CD4-positive, alpha-beta memory T cell (primary cell): ENCODE data around the gene GNG7. TPM values are rescaled to one million over a fixed set of nuclear protein-coding genes. Genes with fewer than 3 reads are reported as not detected.
A peak's percentile ranks its signal among the peaks of the same experiment; 100 is the strongest.

Experiments used
- CTCF ChIA-PET: fragments of 350-600 bp; sonication (Branson Sonifier 250); formaldehyde crosslinking; loops from one replicate; lab custom pipeline; 2021; ENCODE audit warnings: inconsistent platforms; ENCODE audit not compliant: partially characterized antibody; lab: Charles Lee
- POLR2A ChIA-PET: fragments of 350-600 bp; sonication (Branson Sonifier 250); formaldehyde crosslinking; loops from one replicate; lab custom pipeline; 2021; ENCODE audit not compliant: partially characterized antibody; lab: Charles Lee
- DNase-seq, 5 donors: peaks; one replicate each; pipeline versions ENCODE4 v3.0.0 to v3.0.0-alpha.2; 2020 to 2022; ENCODE audit warnings: mixed read lengths in 1 of 5
- H3K27ac ChIP-seq: one replicate; pipeline ENCODE4 v1.7.0; 2013; ENCODE audit warnings: low read depth, low read length
- H3K27me3 ChIP-seq: 2 replicates; pipeline ENCODE4 v1.7.0; 2013; ENCODE audit warnings: mild to moderate bottlenecking, low read length, moderate library complexity; ENCODE audit not compliant: insufficient read depth
- H3K36me3 ChIP-seq: 2 replicates; pipeline ENCODE4 v1.7.0; 2013; ENCODE audit warnings: mild to moderate bottlenecking, low read length, moderate library complexity; ENCODE audit not compliant: insufficient read depth
- H3K4me1 ChIP-seq: 2 replicates; pipeline ENCODE4 v1.7.0; 2013; ENCODE audit warnings: mild to moderate bottlenecking, low read length, moderate library complexity; ENCODE audit not compliant: insufficient read depth
- H3K4me3 ChIP-seq, 2 donors: one replicate each; pipeline ENCODE4 v1.7.0; 2013; ENCODE audit warnings: low read length in 2 of 2, mild to moderate bottlenecking in 1 of 2
- H3K9me3 ChIP-seq, 2 donors: one replicate each; pipeline ENCODE4 v1.7.0; 2013; ENCODE audit warnings: low read length in 2 of 2, control low read depth in 1 of 2; ENCODE audit not compliant: control insufficient read depth in 1 of 2
- H3K27ac Mint-ChIP-seq, 7 donors: one replicate each; pipeline ENCODE4 v1.8.0; 2020 to 2021; ENCODE audit warnings: mixed read lengths in 7 of 7, mild to moderate bottlenecking in 6 of 7, inconsistent platforms in 3 of 7, moderate library complexity in 3 of 7
- H3K27me3 Mint-ChIP-seq, 2 donors: one replicate each; pipeline ENCODE4 v1.8.0; 2020 to 2021; ENCODE audit warnings: mixed read lengths in 2 of 2
- H3K36me3 Mint-ChIP-seq, 2 donors: one replicate each; pipeline ENCODE4 v1.8.0; 2020 to 2021; ENCODE audit warnings: mixed read lengths in 2 of 2, inconsistent platforms in 1 of 2, mild to moderate bottlenecking in 1 of 2
- H3K4me1 Mint-ChIP-seq, 4 donors: one replicate each; pipeline ENCODE4 v1.8.0; 2020 to 2021; ENCODE audit warnings: mixed read lengths in 4 of 4, mild to moderate bottlenecking in 1 of 4
- H3K4me3 Mint-ChIP-seq, 8 donors: one replicate each; pipeline ENCODE4 v1.8.0; 2020 to 2021; ENCODE audit warnings: mixed read lengths in 8 of 8, mild to moderate bottlenecking in 7 of 8, moderate library complexity in 6 of 8, inconsistent platforms in 3 of 8
- H3K9me3 Mint-ChIP-seq, 8 donors: one replicate each; pipeline ENCODE4 v1.8.0; 2020 to 2021; ENCODE audit warnings: mixed read lengths in 8 of 8, mild to moderate bottlenecking in 5 of 8, inconsistent platforms in 3 of 8, moderate library complexity in 1 of 8
- intact Hi-C: fragments of 100-400 bp; cut with micrococcal nuclease; formaldehyde crosslinking; loops from one replicate; pipeline ENCODE4 v1.15.1; 2023
- polyA plus RNA-seq, 2 donors: library from polyadenylated mRNA; unstranded; fragments of 300-500 nt; fragmentation: Illumina TruSeq; gene quantifications; one replicate each; pipeline ENCODE4 v1.2.3, GENCODE V29; 2021
- total RNA-seq, 2 experiments: library from RNA; stranded (reverse); gene quantifications; one replicate each; pipeline ENCODE4 v1.2.3, GENCODE V29; 2021

GNG7 gene
- total and polyA plus RNA-seq, 4 experiments from 2014 or later = 1.9 to 4.2 (median 3.2) TPM

DNA sequence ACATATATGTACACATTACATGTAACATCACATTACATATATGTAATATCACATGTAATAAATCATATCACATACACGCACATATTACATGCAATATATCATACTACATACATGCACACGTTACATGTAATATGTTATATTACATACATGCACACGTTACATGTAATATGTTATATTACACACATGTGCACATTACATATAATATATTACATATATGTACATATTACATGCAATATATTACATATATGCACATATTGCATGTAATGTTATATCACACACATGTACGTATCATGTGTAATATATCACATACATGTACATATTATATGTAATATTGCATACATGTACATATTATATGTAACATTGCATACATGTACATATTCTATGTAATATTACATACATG lies 149.0 kb downstream of the GNG7 start:
- no peak overlapping the region for H3K27ac ChIP-seq
- ChIA-PET CTCF (interaction anchor here (0.6 to 4.1 kb wide), 6 partner anchors 8 to 82 kb away, joined by 4 to 19 read pairs (median 5); partner anchors contain the start of gene GADD45B), POLR2A (interaction anchor here (0.7 to 5.8 kb wide), 12 partner anchors 9 to 77 kb away, joined by 3 to 109 read pairs (median 9); partner anchors contain the start of gene GADD45B)

DNA sequence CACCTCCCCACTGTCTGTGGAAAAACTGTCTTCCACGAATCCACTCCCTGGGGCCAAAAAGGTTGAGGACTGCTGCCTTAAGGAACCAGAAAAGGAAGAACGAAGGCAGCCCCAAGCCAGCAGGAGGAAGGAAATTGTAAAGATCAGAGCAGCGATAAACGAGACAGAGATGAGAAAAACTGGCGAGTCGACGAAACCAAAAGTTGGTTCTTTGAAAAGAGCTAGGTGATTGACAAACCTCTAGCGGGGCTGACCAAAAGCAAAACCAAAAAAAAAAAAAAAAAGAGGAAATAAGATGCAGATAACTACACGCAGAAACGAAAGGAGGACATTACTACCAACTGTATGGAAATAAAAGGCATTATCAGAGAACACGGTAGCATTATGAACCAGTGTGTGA lies 149.6 kb downstream of the GNG7 start:
- no peaks in the 10 kb centered on the region for H3K36me3 Mint-ChIP-seq
- H3K4me1 Mint-ChIP-seq = peaks cover 9 to 18% (median 14%) of the 10 kb centered on the region in 4 donors
- Histone ChIP-seq H3K4me1 (peaks cover 24% of the 10 kb centered on the region), H3K27ac (peak overlapping the region; percentile 12), H3K9me3 (no peaks in the 10 kb centered on the region), H3K27me3 (no peaks in the 10 kb centered on the region), H3K36me3 (no peaks in the 10 kb centered on the region), H3K4me3 (peak overlapping the region; percentile 36 to 46)
- peak overlapping the region; percentile 52 to 93 (median 82) for H3K4me3 Mint-ChIP-seq
- intact Hi-C loops = loop anchor here (2.0 kb wide), 3 partner anchors 50 to 74 kb away; no protein-coding TSS in a partner anchor
- ChIA-PET POLR2A (interaction anchor here (0.7 to 5.8 kb wide), 12 partner anchors 9 to 76 kb away, joined by 3 to 109 read pairs (median 9); partner anchors contain the start of gene GADD45B), CTCF (interaction anchor here (0.6 to 4.1 kb wide), 7 partner anchors 9 to 83 kb away, joined by 3 to 19 read pairs (median 4); partner anchors contain the start of gene GADD45B)
- peak; percentile 74 to 84 (median 80) for DNase-seq
- H3K27ac Mint-ChIP-seq = peak overlapping the region; percentile 67 to 96 (median 78)
- no peaks in the 10 kb centered on the region for H3K9me3 Mint-ChIP-seq
- H3K27me3 Mint-ChIP-seq = no peaks in the 10 kb centered on the region

More for the DNA sequence above, 149.0 kb downstream of the GNG7 start:
- Mint-ChIP-seq H3K27me3 (no peaks in the 10 kb centered on the region), H3K4me3 (no peak overlapping the region), H3K9me3 (no peaks in the 10 kb centered on the region), H3K4me1 (peaks cover 9 to 18% (median 14%) of the 10 kb centered on the region in 4 donors), H3K36me3 (no peaks in the 10 kb centered on the region), H3K27ac (no peak overlapping the region)
- H3K36me3 ChIP-seq = no peaks in the 10 kb centered on the region
- H3K27me3 ChIP-seq = no peaks in the 10 kb centered on the region
- DNase-seq = no peak
- intact Hi-C loops = loop anchor here (2.0 kb wide), 3 partner anchors 51 to 75 kb away; no protein-coding TSS in a partner anchor
- H3K9me3 ChIP-seq = no peaks in the 10 kb centered on the region
- peaks cover 24% of the 10 kb centered on the region for H3K4me1 ChIP-seq
- H3K4me3 ChIP-seq = no peak overlapping the region

DNA sequence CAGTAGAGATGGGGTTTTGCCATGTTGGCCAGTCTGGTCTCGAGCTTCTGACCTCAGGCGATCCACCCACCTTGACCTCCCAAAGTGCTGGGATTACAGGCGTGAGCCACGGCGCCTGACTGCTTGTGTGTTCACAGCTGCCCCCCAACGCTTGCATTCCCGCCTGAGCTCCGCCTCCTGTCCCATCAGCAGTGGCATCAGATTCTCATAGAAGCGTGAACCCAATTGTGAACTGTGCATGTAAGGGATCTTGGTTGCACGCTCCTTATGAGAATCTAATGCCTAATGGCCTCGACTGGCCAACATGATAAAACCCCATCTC lies 150.7 kb downstream of the GNG7 start:
- CTCF ChIA-PET = interaction anchor here (0.7 to 4.1 kb wide), 5 partner anchors 8 to 78 kb away, joined by 3 to 19 read pairs (median 6); partner anchors contain the start of gene GADD45B
- H3K27me3 Mint-ChIP-seq = no peaks in the 10 kb centered on the region
- Histone ChIP-seq H3K4me3 (no peak overlapping the region), H3K9me3 (no peaks in the 10 kb centered on the region), H3K4me1 (peaks cover 24% of the 10 kb centered on the region), H3K27ac (no peak overlapping the region), H3K27me3 (no peaks in the 10 kb centered on the region), H3K36me3 (no peaks in the 10 kb centered on the region)
- no peaks in the 10 kb centered on the region for H3K9me3 Mint-ChIP-seq
- H3K4me1 Mint-ChIP-seq = peaks cover 10 to 16% (median 13%) of the 10 kb centered on the region in 4 donors
- H3K4me3 Mint-ChIP-seq = peak overlapping the region in 3 of 8 donors; percentile 31 to 73 (median 66)
- intact Hi-C loops = loop anchor here (2.0 kb wide), 3 partner anchors 49 to 73 kb away; no protein-coding TSS in a partner anchor
- POLR2A ChIA-PET = interaction anchor here (1.2 to 5.8 kb wide), 10 partner anchors 8 to 75 kb away, joined by 3 to 109 read pairs (median 10); partner anchors contain the start of gene GADD45B
- H3K27ac Mint-ChIP-seq = peak overlapping the region in 3 of 7 donors; percentile 62 to 78 (median 70)
- no peaks in the 10 kb centered on the region for H3K36me3 Mint-ChIP-seq
- DNase-seq = no peak

DNA sequence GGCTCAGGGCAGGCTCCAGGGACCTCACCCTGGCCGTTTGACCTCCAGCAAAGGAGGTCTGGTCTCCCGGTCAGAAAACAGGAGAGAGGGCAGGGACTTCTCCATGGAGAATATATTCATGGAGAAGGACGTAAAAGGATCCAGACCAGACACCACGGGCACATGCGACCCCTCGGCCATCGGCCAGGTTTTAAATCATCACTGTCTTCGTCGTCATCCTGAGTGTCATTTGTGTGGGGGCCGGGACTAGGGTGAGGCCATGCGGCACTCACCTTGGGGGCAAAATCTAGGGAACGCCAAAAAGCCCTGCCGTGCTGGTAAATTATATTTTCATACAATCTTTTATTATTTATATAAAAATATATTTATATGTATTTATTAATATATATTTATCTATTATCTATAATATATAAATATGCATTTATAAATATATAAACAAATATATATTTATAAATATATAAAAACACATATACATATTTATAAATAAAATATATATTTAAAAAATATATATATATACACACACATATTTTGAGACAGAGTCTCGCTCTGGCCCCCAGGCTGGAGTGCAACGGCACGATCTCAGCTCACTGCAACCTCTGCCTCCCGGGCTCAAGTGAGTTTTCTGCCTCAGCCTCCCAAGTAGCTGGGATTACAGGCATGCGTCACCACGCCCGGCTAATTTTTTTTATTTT lies 151.2 kb downstream of the GNG7 start:
- CTCF ChIA-PET = interaction anchor here (0.7 to 4.1 kb wide), 4 partner anchors 8 to 75 kb away, joined by 3 to 19 read pairs (median 8); partner anchors contain the start of gene GADD45B
- DNase-seq = no peak
- H3K27me3 ChIP-seq = no peaks in the 10 kb centered on the region

DNA sequence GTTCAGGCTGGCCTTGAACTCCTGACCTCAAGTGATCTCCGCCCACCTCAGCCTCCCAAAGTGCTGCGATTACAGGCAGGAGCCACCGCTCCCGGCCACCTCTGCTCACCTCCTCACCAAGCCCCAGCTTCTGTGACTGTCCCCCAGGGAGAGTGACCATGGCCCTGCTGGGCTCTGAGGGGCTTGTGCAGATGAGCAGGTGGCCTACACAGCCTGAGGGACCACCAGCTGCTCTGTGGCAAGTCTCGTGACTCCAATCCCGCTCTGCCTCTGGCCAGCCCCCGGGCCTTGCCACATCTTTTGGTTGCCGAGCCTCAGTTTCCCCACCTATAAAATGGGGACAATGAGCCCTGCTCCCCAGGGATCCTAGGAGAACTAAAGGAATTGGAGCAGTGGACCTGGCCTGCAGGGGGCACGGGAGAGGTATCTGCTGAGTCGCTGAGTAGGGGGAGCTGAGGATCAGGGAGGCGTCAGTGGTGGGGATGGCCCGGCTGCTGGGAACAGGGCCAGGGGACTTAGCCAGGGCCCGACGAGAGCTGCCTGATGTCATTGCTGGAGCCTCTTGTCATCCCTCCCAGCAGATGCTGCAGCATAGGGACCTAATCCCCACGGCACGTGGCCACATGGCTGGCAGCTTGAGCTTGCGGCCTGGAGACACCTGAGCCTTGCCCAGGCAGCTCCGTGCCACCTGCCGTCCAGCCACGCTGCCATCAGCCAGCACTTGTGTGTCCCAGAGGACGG lies 151.9 kb downstream of the GNG7 start:
- Mint-ChIP-seq H3K4me3 (no peak overlapping the region), H3K27ac (peak overlapping the region in 1 of 7 donors; percentile 53), H3K4me1 (peaks cover 9 to 16% (median 13%) of the 10 kb centered on the region in 4 donors), H3K36me3 (no peaks in the 10 kb centered on the region), H3K27me3 (no peaks in the 10 kb centered on the region), H3K9me3 (no peaks in the 10 kb centered on the region)
- H3K27me3 ChIP-seq = no peaks in the 10 kb centered on the region
- H3K4me3 ChIP-seq = no peak overlapping the region
- intact Hi-C loops = no loop called here
- no peak for DNase-seq
- peaks cover 24% of the 10 kb centered on the region for H3K4me1 ChIP-seq
- POLR2A ChIA-PET = interaction anchor here (3.2 to 5.8 kb wide), 3 partner anchors 47 to 74 kb away, joined by 11 to 109 read pairs (median 23); partner anchors contain the start of gene GADD45B
- H3K9me3 ChIP-seq = no peaks in the 10 kb centered on the region
- CTCF ChIA-PET = interaction anchor here (1.1 kb wide), 1 partner anchor 73 kb away, joined by 3 read pairs; no protein-coding TSS in a partner anchor
- H3K36me3 ChIP-seq = no peaks in the 10 kb centered on the region
- H3K27ac ChIP-seq = no peak overlapping the region

More for the DNA sequence above, 151.2 kb downstream of the GNG7 start:
- Mint-ChIP-seq H3K36me3 (no peaks in the 10 kb centered on the region), H3K27me3 (no peaks in the 10 kb centered on the region), H3K4me3 (no peak overlapping the region), H3K9me3 (no peaks in the 10 kb centered on the region), H3K4me1 (peaks cover 9 to 16% (median 13%) of the 10 kb centered on the region in 4 donors), H3K27ac (peak overlapping the region in 1 of 7 donors; percentile 60)
- POLR2A ChIA-PET = interaction anchor here (1.2 to 5.8 kb wide), 6 partner anchors 8 to 74 kb away, joined by 3 to 109 read pairs (median 13); partner anchors contain the start of gene GADD45B
- H3K27ac ChIP-seq = no peak overlapping the region
- no peaks in the 10 kb centered on the region for H3K36me3 ChIP-seq
- intact Hi-C loops = no loop called here
- no peak overlapping the region for H3K4me3 ChIP-seq
- H3K9me3 ChIP-seq = no peaks in the 10 kb centered on the region
- H3K4me1 ChIP-seq = peaks cover 24% of the 10 kb centered on the region

DNA sequence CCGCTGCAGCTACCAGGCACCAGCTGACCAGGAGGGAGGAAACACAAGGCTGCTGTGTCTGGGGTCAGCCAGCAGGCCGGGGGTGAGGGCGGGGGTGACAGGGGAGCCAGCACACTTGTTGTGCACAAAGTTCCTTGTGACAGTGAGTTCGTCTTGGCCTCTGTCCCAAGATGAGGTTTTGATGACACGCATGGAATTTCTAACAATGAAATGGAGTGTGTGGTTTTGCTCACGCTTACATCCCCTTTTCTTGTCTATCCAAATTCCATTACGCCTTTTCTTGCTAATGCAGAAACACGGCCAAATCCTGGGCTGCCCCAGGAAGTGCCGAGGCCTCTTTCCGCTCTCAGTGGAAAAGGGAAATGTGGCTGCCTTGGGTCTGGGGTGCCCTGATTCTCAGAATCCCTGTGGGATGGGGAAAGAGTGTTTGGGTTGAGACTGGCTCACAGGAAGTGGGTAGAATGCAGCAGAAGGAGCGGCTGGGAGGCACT lies 152.7 kb downstream of the GNG7 start:
- POLR2A ChIA-PET = interaction anchor here (5.8 kb wide), 1 partner anchor 73 kb away, joined by 109 read pairs; the partner anchor contains the start of gene GADD45B
- DNase-seq = no peak
- H3K27me3 ChIP-seq = no peaks in the 10 kb centered on the region
- CTCF ChIA-PET = no interaction called here
- Mint-ChIP-seq H3K36me3 (no peaks in the 10 kb centered on the region), H3K4me3 (no peak overlapping the region), H3K27me3 (no peaks in the 10 kb centered on the region), H3K4me1 (peaks cover 9 to 16% (median 13%) of the 10 kb centered on the region in 4 donors), H3K9me3 (no peaks in the 10 kb centered on the region), H3K27ac (no peak overlapping the region)
- H3K4me3 ChIP-seq = no peak overlapping the region
- no peaks in the 10 kb centered on the region for H3K36me3 ChIP-seq
- H3K4me1 ChIP-seq = peaks cover 24% of the 10 kb centered on the region
- no peaks in the 10 kb centered on the region for H3K9me3 ChIP-seq
- H3K27ac ChIP-seq = no peak overlapping the region
- intact Hi-C loops = no loop called here
